DOHH2 (cell line): ENCODE measurements around the gene ACADL.

Source experiments
- H3F3A ChIP-seq: fragments of 200-600 bp; sonication (generic), shearing (Covaris generic); 2 replicates; pipeline ENCODE4 v1.6.0; 2016; ENCODE audit warnings: antibody characterized with exemption, mild to moderate bottlenecking; ENCODE audit not compliant: control insufficient read depth, insufficient read depth
- H3K27ac ChIP-seq: fragments of 200-600 bp; sonication (generic); 2 replicates; pipeline ENCODE4 v1.5.1; 2014; ENCODE audit warnings: low read depth, mild to moderate bottlenecking, low read length, moderate library complexity
- H3K27me3 ChIP-seq: fragments of 200-600 bp; sonication (generic); 2 replicates; pipeline ENCODE4 v1.6.1; 2014; ENCODE audit warnings: mild to moderate bottlenecking, low read length, mixed read lengths; ENCODE audit not compliant: control insufficient read depth
- H3K36me3 ChIP-seq: fragments of 200-600 bp; sonication (generic); 2 replicates; pipeline ENCODE4 v1.6.1; 2014; ENCODE audit warnings: mild to moderate bottlenecking, low read length, moderate library complexity, mixed read lengths; ENCODE audit not compliant: control insufficient read depth
- H3K4me1 ChIP-seq: fragments of 200-600 bp; sonication (generic); 2 replicates; pipeline ENCODE4 v1.6.1; 2014; ENCODE audit warnings: mild to moderate bottlenecking, low read length, mixed read lengths; ENCODE audit not compliant: control insufficient read depth
- H3K4me2 ChIP-seq: fragments of 200-600 bp; sonication (generic); 2 replicates; pipeline ENCODE4 v1.6.0; 2014; ENCODE audit warnings: mild to moderate bottlenecking, low read length, moderate library complexity
- H3K4me3 ChIP-seq: fragments of 200-600 bp; sonication (generic); 2 replicates; pipeline ENCODE4 v1.5.1; 2014; ENCODE audit warnings: mild to moderate bottlenecking, low read length, mixed read lengths
- H3K79me2 ChIP-seq: fragments of 200-600 bp; sonication (generic); 2 replicates; pipeline ENCODE4 v1.6.1; 2014; ENCODE audit warnings: mild to moderate bottlenecking, low read length, mixed read lengths; ENCODE audit not compliant: control insufficient read depth
- H3K9me2 ChIP-seq: fragments of 200-600 bp; sonication (generic); replicated peaks from 2 replicates; pipeline ENCODE4 v1.6.1; 2014; ENCODE audit warnings: mild to moderate bottlenecking, low read length, mixed read lengths; ENCODE audit not compliant: control insufficient read depth
- H3K9me3 ChIP-seq: fragments of 200-600 bp; sonication (generic); 2 replicates; pipeline ENCODE4 v1.6.1; 2014; ENCODE audit warnings: antibody characterized with exemption, low read length, mixed read lengths; ENCODE audit not compliant: control insufficient read depth, insufficient read depth
- H4K20me1 ChIP-seq: fragments of 200-600 bp; sonication (generic); 2 replicates; pipeline ENCODE4 v1.6.0; 2014; ENCODE audit warnings: low read depth, mild to moderate bottlenecking, antibody characterized with exemption, low read length, moderate library complexity; ENCODE audit not compliant: control insufficient read depth, insufficient read depth
- EZH2phosphoT487 ChIP-seq: fragments of 200-600 bp; sonication (generic); IDR thresholded peaks from 2 replicates; pipeline ENCODE4 v1.6.1; 2017; ENCODE audit warnings: borderline replicate concordance, mild to moderate bottlenecking, antibody characterized with exemption, low read length, moderate library complexity, mixed read lengths
- TF ChIP-seq, protein P1 (sequence below): fragments of 200-600 bp; sonication (generic); IDR thresholded peaks from one replicate; pipeline ENCODE4 v1.5.1; 2014; ENCODE audit warnings: antibody characterized with exemption, mild to moderate bottlenecking, low read depth, low read length; ENCODE audit not compliant: poor library complexity, severe bottlenecking

ACADL gene

DNA sequence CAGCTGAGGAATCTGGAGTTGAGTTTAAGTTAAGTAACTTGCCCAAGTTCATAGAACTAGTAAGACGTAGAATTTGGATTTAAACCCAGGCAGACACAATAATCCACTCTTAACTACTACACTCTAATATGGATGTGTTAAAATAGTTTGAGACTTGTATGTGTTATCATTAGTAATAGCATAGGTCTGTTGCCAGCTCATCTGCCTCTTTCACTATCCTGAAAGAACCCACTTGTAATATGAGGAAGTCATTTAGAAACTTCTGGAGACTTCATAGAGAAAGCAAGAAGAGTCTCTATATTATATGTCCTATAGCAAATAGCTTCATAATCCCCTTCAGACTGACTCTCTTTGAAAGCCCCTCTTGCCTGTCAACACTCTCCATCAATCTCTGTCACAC is 43.0 kb upstream of the ACADL start:
- H3K4me1 ChIP-seq, result no peaks in the 10 kb centered on the region
- TF ChIP-seq EZH2phosphoT487, result no peak
- TF ChIP-seq, protein P1, sequence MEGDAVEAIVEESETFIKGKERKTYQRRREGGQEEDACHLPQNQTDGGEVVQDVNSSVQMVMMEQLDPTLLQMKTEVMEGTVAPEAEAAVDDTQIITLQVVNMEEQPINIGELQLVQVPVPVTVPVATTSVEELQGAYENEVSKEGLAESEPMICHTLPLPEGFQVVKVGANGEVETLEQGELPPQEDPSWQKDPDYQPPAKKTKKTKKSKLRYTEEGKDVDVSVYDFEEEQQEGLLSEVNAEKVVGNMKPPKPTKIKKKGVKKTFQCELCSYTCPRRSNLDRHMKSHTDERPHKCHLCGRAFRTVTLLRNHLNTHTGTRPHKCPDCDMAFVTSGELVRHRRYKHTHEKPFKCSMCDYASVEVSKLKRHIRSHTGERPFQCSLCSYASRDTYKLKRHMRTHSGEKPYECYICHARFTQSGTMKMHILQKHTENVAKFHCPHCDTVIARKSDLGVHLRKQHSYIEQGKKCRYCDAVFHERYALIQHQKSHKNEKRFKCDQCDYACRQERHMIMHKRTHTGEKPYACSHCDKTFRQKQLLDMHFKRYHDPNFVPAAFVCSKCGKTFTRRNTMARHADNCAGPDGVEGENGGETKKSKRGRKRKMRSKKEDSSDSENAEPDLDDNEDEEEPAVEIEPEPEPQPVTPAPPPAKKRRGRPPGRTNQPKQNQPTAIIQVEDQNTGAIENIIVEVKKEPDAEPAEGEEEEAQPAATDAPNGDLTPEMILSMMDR, result no peak
- no peaks in the 10 kb centered on the region for H3K36me3 ChIP-seq
- no peaks in the 10 kb centered on the region for H3K27me3 ChIP-seq
- no peak overlapping the region for H3K4me3 ChIP-seq
- no peaks in the 10 kb centered on the region for H3K9me3 ChIP-seq
- H3K79me2 ChIP-seq, result no peaks in the 10 kb centered on the region
- no peaks in the 10 kb centered on the region for H3K9me2 ChIP-seq
- no peaks in the 10 kb centered on the region for H3F3A ChIP-seq
- H3K27ac ChIP-seq, result no peak overlapping the region
- no peaks in the 10 kb centered on the region for H4K20me1 ChIP-seq
- H3K4me2 ChIP-seq, result no peak overlapping the region

DNA sequence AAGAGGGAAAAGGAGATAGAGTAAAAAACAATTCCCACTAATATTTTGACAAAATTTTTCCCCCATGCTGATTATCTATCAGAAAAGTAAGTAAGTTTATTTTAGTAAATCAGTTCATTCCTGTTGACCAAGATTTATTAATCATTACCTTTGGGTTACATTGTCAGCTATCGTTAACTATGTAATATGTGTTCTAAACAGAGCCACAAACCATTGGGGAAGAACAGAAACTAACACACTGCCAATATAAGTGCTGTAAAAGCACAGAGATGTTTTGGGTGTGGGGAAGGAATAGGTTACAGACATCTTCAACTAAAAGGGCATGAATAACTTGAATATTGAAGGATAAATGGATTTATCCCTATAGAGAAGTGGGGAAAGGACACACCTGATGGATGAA is 42.5 kb upstream of the ACADL start:
- Histone ChIP-seq H3K9me3 (no peaks in the 10 kb centered on the region), H4K20me1 (no peaks in the 10 kb centered on the region), H3K4me1 (no peaks in the 10 kb centered on the region), H3K9me2 (no peaks in the 10 kb centered on the region), H3K4me3 (no peak overlapping the region), H3K27me3 (no peaks in the 10 kb centered on the region), H3K79me2 (no peaks in the 10 kb centered on the region), H3K27ac (no peak overlapping the region), H3K36me3 (no peaks in the 10 kb centered on the region), H3K4me2 (no peak overlapping the region), H3F3A (no peaks in the 10 kb centered on the region)
- TF ChIP-seq EZH2phosphoT487, result no peak
- TF ChIP-seq, protein P1, result no peak

DNA sequence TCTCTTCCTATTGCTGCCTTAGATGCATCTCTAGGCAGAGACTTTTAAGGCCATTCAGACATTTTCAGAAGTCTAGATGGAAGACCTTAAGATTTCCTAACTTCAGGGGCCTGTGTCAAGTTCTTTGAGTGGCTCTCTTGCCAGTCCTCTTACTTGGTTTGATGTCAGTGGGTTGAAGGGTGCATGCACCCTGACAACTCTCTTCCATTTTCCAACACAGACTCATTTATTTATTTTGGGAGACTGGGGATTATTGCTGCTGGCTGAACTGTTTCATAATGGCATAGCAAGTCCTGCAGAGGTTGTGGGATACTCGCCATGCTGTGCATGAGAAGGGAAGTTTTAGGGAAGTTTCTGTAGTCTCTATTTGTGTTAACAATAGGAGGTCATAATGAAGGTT is 39.0 kb upstream of the ACADL start:
- Histone ChIP-seq H3K27me3 (no peaks in the 10 kb centered on the region; the same call in 1 of the 2 replicates), H3F3A (no peaks in the 10 kb centered on the region), H4K20me1 (no peaks in the 10 kb centered on the region), H3K4me2 (no peak overlapping the region), H3K4me3 (no peak overlapping the region), H3K9me3 (no peaks in the 10 kb centered on the region), H3K36me3 (no peaks in the 10 kb centered on the region), H3K4me1 (no peaks in the 10 kb centered on the region), H3K79me2 (no peaks in the 10 kb centered on the region), H3K9me2 (no peaks in the 10 kb centered on the region), H3K27ac (no peak overlapping the region)
- TF ChIP-seq, protein P1, result no peak
- no peak for TF ChIP-seq EZH2phosphoT487

DNA sequence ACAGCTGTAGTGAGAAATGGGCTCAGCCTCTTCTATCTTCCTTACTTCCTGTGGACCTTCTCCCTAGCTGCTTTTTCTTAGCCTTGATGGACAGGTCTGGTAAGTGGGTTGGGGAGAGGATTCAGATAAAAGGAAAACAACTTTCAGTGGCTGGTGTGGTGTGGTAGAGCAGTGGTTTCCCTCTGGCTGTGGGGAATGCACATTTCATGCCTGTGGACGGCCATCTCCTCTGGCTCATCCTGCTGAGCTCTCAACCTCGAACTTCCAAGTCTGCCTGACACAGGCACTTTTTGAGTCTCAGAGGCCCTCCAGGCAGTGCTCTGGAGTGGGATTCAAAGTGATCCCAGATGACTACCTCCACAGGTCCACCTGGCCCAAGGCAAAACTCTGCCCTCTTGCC is 38.6 kb upstream of the ACADL start:
- H3K36me3 ChIP-seq, result no peaks in the 10 kb centered on the region
- H3K4me3 ChIP-seq, result no peak overlapping the region
- H3K4me1 ChIP-seq, result no peaks in the 10 kb centered on the region
- no peak overlapping the region for H3K27ac ChIP-seq
- H3F3A ChIP-seq, result no peaks in the 10 kb centered on the region
- TF ChIP-seq EZH2phosphoT487, result no peak
- TF ChIP-seq, protein P1, result no peak
- no peaks in the 10 kb centered on the region for H3K9me2 ChIP-seq
- H4K20me1 ChIP-seq, result no peaks in the 10 kb centered on the region
- no peaks in the 10 kb centered on the region; the same call in 1 of the 2 replicates for H3K27me3 ChIP-seq
- no peaks in the 10 kb centered on the region for H3K79me2 ChIP-seq
- no peak overlapping the region for H3K4me2 ChIP-seq
- H3K9me3 ChIP-seq, result no peaks in the 10 kb centered on the region
